Transverse colon (tissue), 4 donors: ENCODE data around the gene CPNE1.

Experiments used
- EP300 ChIP-seq: sonication (generic); formaldehyde crosslinking; IDR thresholded peaks from one replicate; pipeline ENCODE4 v1.6.1; 2017; ENCODE audit warnings: antibody characterized with exemption, low read depth
- POLR2AphosphoS5 ChIP-seq, 3 donors: sonication (generic); formaldehyde crosslinking; IDR thresholded peaks; one replicate each; pipeline ENCODE4 v1.6.1; 2016; ENCODE audit warnings: antibody characterized with exemption in 3 of 3
- TF ChIP-seq, protein P1 (sequence below), 5 experiments: fragments of 200-600 bp in 3 of 5; fragments of 450-650 bp in 2 of 5; sonication (generic) in 3 of 5; IDR thresholded peaks; 1 replicate in 2 of 5; 2 replicates in 3 of 5; pipeline ENCODE4 v1.5.1; 2016 to 2017; ENCODE audit warnings: antibody characterized with exemption in 5 of 5, inconsistent platforms in 3 of 5, mild to moderate bottlenecking in 2 of 5, moderate library complexity in 1 of 5

DNA sequence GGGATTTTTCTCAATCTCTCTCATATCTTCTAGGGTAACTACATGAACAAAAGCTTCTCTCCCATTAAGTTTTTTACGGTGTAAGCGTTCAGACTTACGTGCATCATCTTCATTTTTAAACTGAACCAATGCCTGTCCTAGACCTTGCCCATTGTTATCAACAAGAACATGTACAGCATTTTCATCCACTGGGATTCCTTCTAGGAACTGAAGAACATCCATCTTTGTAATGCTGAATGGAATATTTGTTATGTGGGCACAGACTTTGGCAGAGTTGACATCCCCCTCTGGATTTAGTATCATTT is 11.3 kb downstream of the CPNE1 start:
- TF ChIP-seq, protein P1, sequence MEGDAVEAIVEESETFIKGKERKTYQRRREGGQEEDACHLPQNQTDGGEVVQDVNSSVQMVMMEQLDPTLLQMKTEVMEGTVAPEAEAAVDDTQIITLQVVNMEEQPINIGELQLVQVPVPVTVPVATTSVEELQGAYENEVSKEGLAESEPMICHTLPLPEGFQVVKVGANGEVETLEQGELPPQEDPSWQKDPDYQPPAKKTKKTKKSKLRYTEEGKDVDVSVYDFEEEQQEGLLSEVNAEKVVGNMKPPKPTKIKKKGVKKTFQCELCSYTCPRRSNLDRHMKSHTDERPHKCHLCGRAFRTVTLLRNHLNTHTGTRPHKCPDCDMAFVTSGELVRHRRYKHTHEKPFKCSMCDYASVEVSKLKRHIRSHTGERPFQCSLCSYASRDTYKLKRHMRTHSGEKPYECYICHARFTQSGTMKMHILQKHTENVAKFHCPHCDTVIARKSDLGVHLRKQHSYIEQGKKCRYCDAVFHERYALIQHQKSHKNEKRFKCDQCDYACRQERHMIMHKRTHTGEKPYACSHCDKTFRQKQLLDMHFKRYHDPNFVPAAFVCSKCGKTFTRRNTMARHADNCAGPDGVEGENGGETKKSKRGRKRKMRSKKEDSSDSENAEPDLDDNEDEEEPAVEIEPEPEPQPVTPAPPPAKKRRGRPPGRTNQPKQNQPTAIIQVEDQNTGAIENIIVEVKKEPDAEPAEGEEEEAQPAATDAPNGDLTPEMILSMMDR (IDR thresholded peaks at IDR 0.05) = no peak
- TF ChIP-seq EP300 = no peak
- TF ChIP-seq POLR2AphosphoS5 (IDR thresholded peaks at IDR 0.05) = no peak
